Prostate gland (tissue), 2 donors: ENCODE results near the gene ROBO1.

Experiments used
- POLR2AphosphoS5 ChIP-seq: sonication (generic); formaldehyde crosslinking; IDR thresholded peaks from one replicate; pipeline ENCODE4 v1.6.1; 2017; ENCODE audit warnings: antibody characterized with exemption
- TF ChIP-seq, protein P1 (sequence below), 4 experiments: fragments of 200-600 bp in 2 of 4; fragments of 450-650 bp in 2 of 4; sonication (generic) in 2 of 4; IDR thresholded peaks; 1 replicate in 3 of 4; 2 replicates in 1 of 4; pipeline ENCODE4 v1.5.1; 2016 to 2019; ENCODE audit warnings: antibody characterized with exemption in 4 of 4, mild to moderate bottlenecking in 2 of 4, moderate library complexity in 2 of 4

DNA sequence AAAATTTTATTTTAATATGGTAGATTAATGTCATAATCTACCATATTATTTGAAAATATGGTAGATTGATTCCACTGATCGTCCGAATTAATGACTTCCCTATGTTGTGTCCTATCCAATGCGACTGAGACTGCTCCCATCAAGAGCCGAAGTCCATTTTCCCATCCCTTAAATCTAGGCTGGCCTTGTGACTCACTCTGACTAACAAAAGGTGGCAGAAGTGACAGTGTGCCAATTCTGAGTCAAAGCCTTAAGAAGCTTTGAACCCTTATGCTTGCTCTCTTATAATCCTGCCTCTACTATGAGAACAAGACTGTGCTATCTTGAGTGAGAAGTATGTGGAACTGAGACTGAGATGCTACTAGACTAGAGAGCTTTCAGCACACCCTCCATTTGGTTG is 387.2 kb downstream of the ROBO1 start:
- no peak for TF ChIP-seq POLR2AphosphoS5
- TF ChIP-seq, protein P1, sequence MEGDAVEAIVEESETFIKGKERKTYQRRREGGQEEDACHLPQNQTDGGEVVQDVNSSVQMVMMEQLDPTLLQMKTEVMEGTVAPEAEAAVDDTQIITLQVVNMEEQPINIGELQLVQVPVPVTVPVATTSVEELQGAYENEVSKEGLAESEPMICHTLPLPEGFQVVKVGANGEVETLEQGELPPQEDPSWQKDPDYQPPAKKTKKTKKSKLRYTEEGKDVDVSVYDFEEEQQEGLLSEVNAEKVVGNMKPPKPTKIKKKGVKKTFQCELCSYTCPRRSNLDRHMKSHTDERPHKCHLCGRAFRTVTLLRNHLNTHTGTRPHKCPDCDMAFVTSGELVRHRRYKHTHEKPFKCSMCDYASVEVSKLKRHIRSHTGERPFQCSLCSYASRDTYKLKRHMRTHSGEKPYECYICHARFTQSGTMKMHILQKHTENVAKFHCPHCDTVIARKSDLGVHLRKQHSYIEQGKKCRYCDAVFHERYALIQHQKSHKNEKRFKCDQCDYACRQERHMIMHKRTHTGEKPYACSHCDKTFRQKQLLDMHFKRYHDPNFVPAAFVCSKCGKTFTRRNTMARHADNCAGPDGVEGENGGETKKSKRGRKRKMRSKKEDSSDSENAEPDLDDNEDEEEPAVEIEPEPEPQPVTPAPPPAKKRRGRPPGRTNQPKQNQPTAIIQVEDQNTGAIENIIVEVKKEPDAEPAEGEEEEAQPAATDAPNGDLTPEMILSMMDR (IDR thresholded peaks at IDR 0.05), result no peak
